Measurements from ENCODE around the gene CCDC191. TPM values are rescaled to one million over a fixed set of nuclear protein-coding genes. Genes with fewer than 3 reads are reported as not detected.

CCDC191 gene
- polyA plus RNA-seq, 2 of the 4 experiments (the other 2 are of a cell fraction) = 2.5 to 5.0 TPM

GRCh38 chr3:114052216-114052615, 4.1 kb downstream of the CCDC191 start (continued):
- TF ChIP-seq E2F6 (IDR thresholded peaks at IDR 0.05; ENCODE audit: borderline replicate concordance, low read depth) = no peak

GRCh38 chr3:114043205-114043604, 13.1 kb downstream of the CCDC191 start:
- no peak for FAIRE-seq
- Histone ChIP-seq H3K4me3 (no peak overlapping the region), H3K4me2 (no peak overlapping the region), H3K27ac (no peak overlapping the region), H3K4me1 (no peaks in the 10 kb centered on the region), H3K9me3 (no peaks in the 10 kb centered on the region)
- TF ChIP-seq POLR2AphosphoS2 (conservative IDR thresholded peaks at IDR 0.05; ENCODE audit: low read length) = no peak
- TF ChIP-seq RCOR1 (IDR thresholded peaks at IDR 0.05; ENCODE audit: low read depth, low read length) = no peak
- TF ChIP-seq ELK1 (IDR thresholded peaks at IDR 0.05; ENCODE audit: low read depth, low read length) = no peak
- DNase-seq (ENCODE audit: low read depth in 1 of 2, low spot score in 1 of 2) = no peak
- ChIA-PET POLR2A (no interaction called here), CTCF (no interaction called here)
- ATAC-seq = no peak

- WGBS (ENCODE audit: missing lambda C conversion rate) = 85% methylated on average over 3 of the region's 3 CpGs
- POLR2A ChIA-PET = no interaction called here
- Histone ChIP-seq H3K4me2 (no peak overlapping the region), H3K4me3 (no peak overlapping the region), H3K27ac (no peak overlapping the region), H3K9me3 (no peaks in the 10 kb centered on the region), H3K4me1 (no peaks in the 10 kb centered on the region)
- CTCF ChIA-PET = no interaction called here
- TF ChIP-seq CTCF (IDR thresholded peaks at IDR 0.05) (no peak), TFCP2L1 (CRISPR knock-in tag; IDR thresholded peaks at IDR 0.05) (no peak), EHF (CRISPR knock-in tag; IDR thresholded peaks at IDR 0.05) (no peak), BCL3 (IDR thresholded peaks at IDR 0.05) (no peak), ZC3H11A (IDR thresholded peaks at IDR 0.05) (no peak), PBX3 (IDR thresholded peaks at IDR 0.05) (no peak), CEBPB (IDR thresholded peaks at IDR 0.05) (no peak), RAD21 (conservative IDR thresholded peaks at IDR 0.05 in 1 of 2, IDR thresholded peaks at IDR 0.05 in 1 of 2) (no peak), USF2 (IDR thresholded peaks at IDR 0.05) (no peak), JUNB (IDR thresholded peaks at IDR 0.05) (no peak), SREBF2 (IDR thresholded peaks at IDR 0.05) (no peak), CBX2 (IDR thresholded peaks at IDR 0.05; ENCODE audit: borderline replicate concordance, low read depth) (no peak)
- no peak for DNase-seq (ENCODE audit: low read depth in 1 of 2, low spot score in 1 of 2)
- no peak for ATAC-seq
- no peak for FAIRE-seq
These were observed 20.4 kb downstream of the CCDC191 start for GRCh38 chr3:114035896-114036295.

Measured in A549 (cell line).